Panc1 (cell line): ENCODE measurements around the gene PITX1. TPM values are rescaled to one million over a fixed set of nuclear protein-coding genes. Genes with fewer than 3 reads are reported as not detected.

Experiments used
- ATAC-seq: fragments of 200-7000 bp; cut with Tn5 transposase; 2 replicates; pipeline ENCODE4 v1.9.1; 2020; ENCODE audit warnings: mild to moderate bottlenecking, moderate library complexity
- BruUV-seq: library from RNA; stranded (reverse); fragments of 400-500 nt; replicated peaks from 2 replicates; lab custom pipeline; 2021; lab: Mats Ljungman, UMichigan
- CTCF ChIA-PET: fragments of 300-600 bp; sonication (Branson Sonifier 250); formaldehyde crosslinking; loops from one replicate; lab custom pipeline; 2022; ENCODE audit warnings: antibody characterized with exemption; lab: Charles Lee
- POLR2A ChIA-PET: fragments of 300-600 bp; sonication (Branson Sonifier 250); formaldehyde crosslinking; loops from one replicate; lab custom pipeline; 2022; ENCODE audit warnings: antibody characterized with exemption; lab: Charles Lee
- DNase-seq: peaks from one replicate; pipeline ENCODE4 v3.0.0-alpha.2; 2010; ENCODE audit warnings: low read depth, low spot score
- H3K27ac ChIP-seq: 2 replicates; pipeline ENCODE4 v1.5.1; 2011; ENCODE audit warnings: mild to moderate bottlenecking, low read length, inconsistent platforms
- H3K27me3 ChIP-seq: fragments of 200-500 bp; sonication (Bioruptor generic); 2 replicates; pipeline ENCODE4 v1.6.0; 2014; ENCODE audit warnings: low read length, inconsistent platforms; ENCODE audit not compliant: control insufficient read depth, insufficient read depth
- H3K36me3 ChIP-seq: fragments of 200-500 bp; sonication (Bioruptor generic); 2 replicates; pipeline ENCODE4 v1.5.1; 2014; ENCODE audit warnings: inconsistent platforms, mild to moderate bottlenecking, low read length, moderate library complexity; ENCODE audit not compliant: control insufficient read depth, insufficient read depth
- H3K4me1 ChIP-seq: 2 replicates; pipeline ENCODE4 v1.5.1; 2011; ENCODE audit warnings: inconsistent platforms, mild to moderate bottlenecking, low read length, moderate library complexity; ENCODE audit not compliant: control insufficient read depth, insufficient read depth
- H3K4me3 ChIP-seq, 2 experiments: 2 replicates each; pipeline ENCODE4 v1.5.1; 2011 to 2012; ENCODE audit warnings: low read depth in 2 of 2, low read length in 2 of 2, mild to moderate bottlenecking in 2 of 2, inconsistent platforms in 1 of 2, moderate library complexity in 1 of 2
- H3K9me3 ChIP-seq: fragments of 200-500 bp; sonication (Bioruptor generic); 2 replicates; pipeline ENCODE4 v1.5.1; 2014; ENCODE audit warnings: low read depth, mild to moderate bottlenecking, inconsistent platforms, low read length, moderate library complexity; ENCODE audit not compliant: control insufficient read depth, insufficient read depth
- POLR2AphosphoS5 ChIP-seq: IDR thresholded peaks from 2 replicates; pipeline ENCODE4 v1.6.1; 2012; ENCODE audit warnings: mild to moderate bottlenecking, low read depth, low read length, moderate library complexity
- SIN3A ChIP-seq: IDR thresholded peaks from 2 replicates; pipeline ENCODE4 v1.6.1; 2012; ENCODE audit warnings: low read depth, mild to moderate bottlenecking, low read length, moderate library complexity, borderline replicate concordance; ENCODE audit not compliant: insufficient read depth
- TCF7L2 ChIP-seq: IDR thresholded peaks from 2 replicates; pipeline ENCODE4 v1.6.1; 2011; ENCODE audit warnings: mild to moderate bottlenecking, low read depth, low read length, inconsistent platforms
- in situ Hi-C: cut with HindIII; loops from 2 replicates; pipeline ENCODE4 v1.10.0; 2016; ENCODE audit warnings: low sequenced_read_pairs, low pct_unique_long_range_greater_than_20kb
- intact Hi-C: fragments of 100-400 bp; cut with micrococcal nuclease; formaldehyde crosslinking; loops from one replicate; pipeline ENCODE4 v1.10.0; 2022; ENCODE audit not compliant: unreplicated experiment
- total RNA-seq: library from RNA; stranded (reverse); gene quantifications from one replicate; pipeline ENCODE4 v1.2.1, GENCODE V29; 2021; ENCODE audit not compliant: unreplicated experiment
- TF ChIP-seq, protein P1 (sequence below), 2 experiments: IDR thresholded peaks; 2 replicates each; pipeline ENCODE4 v1.6.1; 2011 to 2012; ENCODE audit warnings: low read depth in 2 of 2, control low read depth in 1 of 2, low read length in 1 of 2, mild to moderate bottlenecking in 1 of 2, moderate library complexity in 1 of 2; ENCODE audit not compliant: insufficient read depth in 1 of 2
- TF ChIP-seq, protein P2 (sequence below): fragments of 450-650 bp; IDR thresholded peaks from 2 replicates; pipeline ENCODE4 v1.5.1; 2017; ENCODE audit warnings: mild to moderate bottlenecking

Gene PITX1
- total RNA-seq, 1 experiment from 2014 or later, result 41.5 TPM

DNA sequence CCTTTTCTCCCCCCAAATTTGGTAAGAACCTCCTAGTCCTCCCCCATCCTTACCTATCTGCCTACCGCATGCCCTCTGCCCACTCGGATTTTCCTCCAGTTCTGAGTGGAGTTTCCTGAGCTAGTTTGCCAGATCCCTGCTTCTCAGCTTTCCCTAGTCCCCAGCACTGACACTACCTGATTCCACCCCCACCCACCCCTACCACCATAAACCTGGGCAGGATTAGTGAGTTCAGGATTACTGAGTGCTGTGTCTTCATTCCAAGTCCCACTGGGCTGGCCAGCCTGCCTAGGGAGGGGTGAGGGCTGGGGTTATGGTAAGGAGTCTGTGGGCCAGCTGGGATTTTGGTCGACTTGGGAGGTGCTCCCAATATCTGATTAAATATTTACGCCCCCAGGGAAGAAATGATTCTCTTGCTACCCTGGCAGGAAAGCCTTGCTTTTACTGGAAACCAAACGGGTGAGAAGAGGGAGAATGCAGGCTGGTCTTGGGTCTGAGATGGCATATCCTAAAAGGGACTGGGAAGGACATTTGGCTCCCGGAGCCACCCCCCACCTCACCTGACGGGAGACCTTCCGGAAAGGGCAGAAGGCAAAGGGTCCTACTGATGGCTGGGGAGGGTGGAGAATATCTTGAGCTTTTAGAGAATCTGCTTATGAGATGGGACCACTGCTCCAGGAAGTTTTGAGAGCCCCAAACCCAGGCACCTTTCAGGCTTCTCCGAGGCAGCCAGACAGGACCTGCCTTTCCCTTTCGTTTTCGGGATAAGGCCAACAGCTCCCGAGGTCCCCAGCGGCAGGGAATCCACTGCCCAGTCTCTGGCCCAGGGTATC is 3.7 kb downstream of the PITX1 start:
- CTCF ChIA-PET, result no interaction called here

DNA sequence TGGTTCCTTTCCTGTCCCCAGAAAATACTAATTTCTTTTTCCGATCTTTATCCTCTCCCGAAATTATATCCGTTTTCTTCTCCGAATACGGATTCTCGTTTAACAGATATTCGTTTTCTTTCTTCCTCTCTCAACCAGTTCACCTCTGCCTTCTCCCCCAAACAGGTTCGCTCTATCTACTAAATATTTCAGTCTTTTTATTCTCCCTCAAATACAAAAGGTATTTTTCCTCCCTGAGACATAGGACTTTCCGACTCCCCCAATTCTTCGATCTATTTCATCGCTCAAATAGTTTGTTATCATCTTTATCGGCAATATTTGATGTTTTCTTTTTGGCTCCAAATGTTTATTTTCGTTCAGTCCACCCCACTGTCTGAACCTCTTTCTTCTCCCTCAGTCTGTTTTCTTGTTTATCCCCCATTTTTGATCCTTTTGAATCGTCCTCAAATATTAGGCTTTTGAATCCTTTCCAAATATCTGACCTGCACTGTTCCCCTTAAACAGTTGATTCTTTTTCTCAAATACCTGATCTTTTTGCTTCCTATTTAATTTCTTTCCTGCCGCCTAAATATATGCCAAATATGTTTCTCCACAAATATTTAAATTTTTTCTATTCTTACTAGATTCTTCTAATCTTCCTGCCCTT is 4.4 kb downstream of the PITX1 start:
- in situ Hi-C loops (no loop called here), intact Hi-C loops (loop anchor here (5.0 kb wide), 1 partner anchor 163 kb away; no protein-coding TSS in a partner anchor)
- Histone ChIP-seq H3K4me3 (no peak overlapping the region), H3K27me3 (no peaks in the 10 kb centered on the region), H3K4me1 (peaks cover 17% of the 10 kb centered on the region), H3K27ac (peak overlapping the region; percentile 92), H3K9me3 (no peaks in the 10 kb centered on the region), H3K36me3 (peaks cover 4% of the 10 kb centered on the region; the same call in 1 of the 2 replicates)
- ATAC-seq (no peak), DNase-seq (no peak)
- TF ChIP-seq POLR2AphosphoS5 (no peak), SIN3A (no peak), TCF7L2 (no peak)
- TF ChIP-seq, protein P1, sequence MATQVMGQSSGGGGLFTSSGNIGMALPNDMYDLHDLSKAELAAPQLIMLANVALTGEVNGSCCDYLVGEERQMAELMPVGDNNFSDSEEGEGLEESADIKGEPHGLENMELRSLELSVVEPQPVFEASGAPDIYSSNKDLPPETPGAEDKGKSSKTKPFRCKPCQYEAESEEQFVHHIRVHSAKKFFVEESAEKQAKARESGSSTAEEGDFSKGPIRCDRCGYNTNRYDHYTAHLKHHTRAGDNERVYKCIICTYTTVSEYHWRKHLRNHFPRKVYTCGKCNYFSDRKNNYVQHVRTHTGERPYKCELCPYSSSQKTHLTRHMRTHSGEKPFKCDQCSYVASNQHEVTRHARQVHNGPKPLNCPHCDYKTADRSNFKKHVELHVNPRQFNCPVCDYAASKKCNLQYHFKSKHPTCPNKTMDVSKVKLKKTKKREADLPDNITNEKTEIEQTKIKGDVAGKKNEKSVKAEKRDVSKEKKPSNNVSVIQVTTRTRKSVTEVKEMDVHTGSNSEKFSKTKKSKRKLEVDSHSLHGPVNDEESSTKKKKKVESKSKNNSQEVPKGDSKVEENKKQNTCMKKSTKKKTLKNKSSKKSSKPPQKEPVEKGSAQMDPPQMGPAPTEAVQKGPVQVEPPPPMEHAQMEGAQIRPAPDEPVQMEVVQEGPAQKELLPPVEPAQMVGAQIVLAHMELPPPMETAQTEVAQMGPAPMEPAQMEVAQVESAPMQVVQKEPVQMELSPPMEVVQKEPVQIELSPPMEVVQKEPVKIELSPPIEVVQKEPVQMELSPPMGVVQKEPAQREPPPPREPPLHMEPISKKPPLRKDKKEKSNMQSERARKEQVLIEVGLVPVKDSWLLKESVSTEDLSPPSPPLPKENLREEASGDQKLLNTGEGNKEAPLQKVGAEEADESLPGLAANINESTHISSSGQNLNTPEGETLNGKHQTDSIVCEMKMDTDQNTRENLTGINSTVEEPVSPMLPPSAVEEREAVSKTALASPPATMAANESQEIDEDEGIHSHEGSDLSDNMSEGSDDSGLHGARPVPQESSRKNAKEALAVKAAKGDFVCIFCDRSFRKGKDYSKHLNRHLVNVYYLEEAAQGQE (IDR thresholded peaks at IDR 0.05; ENCODE audit: insufficient read depth in 1 of 2, low read depth in 2 of 2, low read length in 1 of 2), result no peak
- TF ChIP-seq, protein P2, sequence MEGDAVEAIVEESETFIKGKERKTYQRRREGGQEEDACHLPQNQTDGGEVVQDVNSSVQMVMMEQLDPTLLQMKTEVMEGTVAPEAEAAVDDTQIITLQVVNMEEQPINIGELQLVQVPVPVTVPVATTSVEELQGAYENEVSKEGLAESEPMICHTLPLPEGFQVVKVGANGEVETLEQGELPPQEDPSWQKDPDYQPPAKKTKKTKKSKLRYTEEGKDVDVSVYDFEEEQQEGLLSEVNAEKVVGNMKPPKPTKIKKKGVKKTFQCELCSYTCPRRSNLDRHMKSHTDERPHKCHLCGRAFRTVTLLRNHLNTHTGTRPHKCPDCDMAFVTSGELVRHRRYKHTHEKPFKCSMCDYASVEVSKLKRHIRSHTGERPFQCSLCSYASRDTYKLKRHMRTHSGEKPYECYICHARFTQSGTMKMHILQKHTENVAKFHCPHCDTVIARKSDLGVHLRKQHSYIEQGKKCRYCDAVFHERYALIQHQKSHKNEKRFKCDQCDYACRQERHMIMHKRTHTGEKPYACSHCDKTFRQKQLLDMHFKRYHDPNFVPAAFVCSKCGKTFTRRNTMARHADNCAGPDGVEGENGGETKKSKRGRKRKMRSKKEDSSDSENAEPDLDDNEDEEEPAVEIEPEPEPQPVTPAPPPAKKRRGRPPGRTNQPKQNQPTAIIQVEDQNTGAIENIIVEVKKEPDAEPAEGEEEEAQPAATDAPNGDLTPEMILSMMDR, result no peak
- ChIA-PET CTCF (no interaction called here), POLR2A (no interaction called here)
- BruUV-seq, result TSS peak; percentile 71

More for the DNA sequence above, 3.7 kb downstream of the PITX1 start:
- ATAC-seq (peak; percentile 47), DNase-seq (no peak)
- intact Hi-C loops (loop anchor here (5.0 kb wide), 1 partner anchor 162 kb away; no protein-coding TSS in a partner anchor), in situ Hi-C loops (no loop called here)
- TF ChIP-seq POLR2AphosphoS5 (no peak), SIN3A (no peak), TCF7L2 (no peak)
- TF ChIP-seq, protein P1 (IDR thresholded peaks at IDR 0.05; ENCODE audit: insufficient read depth in 1 of 2, low read depth in 2 of 2, low read length in 1 of 2), result no peak
- TF ChIP-seq, protein P2, result no peak
- POLR2A ChIA-PET, result interaction anchor here (0.6 kb wide), 1 partner anchor 10 kb away, joined by 3 read pairs; no protein-coding TSS in a partner anchor
- Histone ChIP-seq H3K36me3 (peaks cover 4% of the 10 kb centered on the region; the same call in 1 of the 2 replicates), H3K27me3 (no peaks in the 10 kb centered on the region), H3K4me3 (peak overlapping the region; percentile 76 to 96), H3K4me1 (peaks cover 24% of the 10 kb centered on the region), H3K27ac (peak overlapping the region; percentile 92), H3K9me3 (no peaks in the 10 kb centered on the region)
- BruUV-seq, result no TSS peak
